SK-N-MC (cell line): ENCODE results near the gene NOVA2.

Experiments
- EZH2 ChIP-seq: fragments of 200-600 bp; sonication (generic); IDR thresholded peaks from one replicate; pipeline ENCODE4 v1.6.1; 2017; ENCODE audit warnings: antibody characterized with exemption
- FOXP2 ChIP-seq: optimal IDR thresholded peaks from 2 replicates; pipeline ENCODE3; 2011; ENCODE audit warnings: mild to moderate bottlenecking, moderate library complexity; ENCODE audit not compliant: insufficient read depth; ENCODE audit errors: extremely low read length, control extremely low read depth

DNA sequence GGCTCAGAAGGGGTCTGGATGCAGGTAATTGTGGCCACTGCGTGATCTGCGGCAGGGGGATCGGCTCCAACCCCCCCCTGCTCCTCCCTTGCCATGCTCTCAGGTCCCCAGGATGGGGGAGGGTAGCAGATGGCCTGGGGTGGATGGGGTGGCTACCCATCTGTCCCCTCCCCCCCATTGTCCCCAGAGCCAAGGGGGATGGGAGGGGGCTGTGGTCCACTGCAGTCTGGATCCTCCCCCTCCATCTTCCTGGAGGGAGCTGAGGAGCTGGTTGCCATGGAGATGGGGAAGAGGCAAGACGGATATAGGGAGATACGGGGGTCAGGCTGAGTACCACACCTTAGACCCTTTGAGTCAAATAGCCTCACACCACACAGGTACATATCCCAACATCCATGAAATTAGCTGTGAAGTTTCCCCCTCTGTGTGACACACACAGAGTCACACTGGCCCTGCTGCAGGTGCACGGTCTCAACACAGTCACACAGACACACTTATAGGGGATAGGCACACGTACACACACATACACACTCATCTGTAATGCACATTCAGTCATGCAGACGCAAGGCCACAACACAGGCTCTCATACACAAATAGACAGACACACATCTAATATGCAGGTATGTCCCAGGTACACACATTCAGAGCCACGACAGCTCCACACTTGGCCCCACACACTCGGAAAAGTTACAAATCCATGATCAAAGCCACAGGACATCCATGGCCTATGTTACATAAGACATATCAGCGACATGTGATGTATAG lies 1.8 kb upstream of the NOVA2 start:
- TF ChIP-seq FOXP2 = no peak
- no peak for TF ChIP-seq EZH2
